GM18861 (cell line): ENCODE results near the gene ARHGEF26.
A peak's percentile ranks its signal among the peaks of the same experiment; 100 is the strongest.

Source experiments
- ATAC-seq: cut with Tn5 transposase; IDR thresholded peaks from one replicate; pipeline ENCODE4 v1.9.1; 2021; ENCODE audit not compliant: unreplicated experiment

ARHGEF26 gene

DNA sequence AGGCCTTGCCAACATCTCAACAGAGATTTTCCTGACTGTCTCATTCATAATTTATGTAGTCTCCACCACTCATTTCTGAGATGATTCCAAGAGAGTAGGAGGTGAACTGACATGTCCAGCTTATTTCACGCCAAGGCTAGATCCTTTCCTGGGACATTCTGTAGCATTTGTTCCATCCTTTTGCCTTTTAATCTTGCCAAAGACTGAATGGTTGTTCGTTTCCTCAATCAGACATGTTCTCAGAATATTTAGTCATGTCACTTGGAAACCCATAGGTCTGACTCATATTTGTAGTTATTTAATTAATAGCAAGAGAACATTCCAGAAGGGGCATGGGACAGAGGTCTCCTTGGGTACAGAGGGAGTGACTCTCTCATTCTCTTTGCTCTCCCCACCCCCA lies 122.2 kb downstream of the ARHGEF26 start:
- ATAC-seq, result no peak

DNA sequence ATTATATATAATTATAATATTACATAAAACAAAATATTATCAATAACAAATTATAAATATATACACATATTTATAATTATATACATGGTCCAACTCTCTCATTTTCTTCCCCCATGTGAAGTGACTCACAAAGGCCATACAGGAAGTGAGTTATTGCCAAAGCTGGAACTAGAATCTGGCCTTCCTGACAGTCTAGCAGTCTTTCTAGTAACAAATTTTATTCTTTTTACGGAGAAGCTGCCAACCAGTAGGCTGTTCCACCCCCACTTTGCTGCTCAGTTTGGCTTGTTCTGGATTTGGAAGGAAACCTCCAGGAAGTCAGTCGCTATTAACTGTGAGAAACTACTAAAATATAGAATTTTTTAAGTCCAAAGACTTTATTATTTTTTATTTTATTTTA lies 123.5 kb downstream of the ARHGEF26 start:
- ATAC-seq, result no peak

DNA sequence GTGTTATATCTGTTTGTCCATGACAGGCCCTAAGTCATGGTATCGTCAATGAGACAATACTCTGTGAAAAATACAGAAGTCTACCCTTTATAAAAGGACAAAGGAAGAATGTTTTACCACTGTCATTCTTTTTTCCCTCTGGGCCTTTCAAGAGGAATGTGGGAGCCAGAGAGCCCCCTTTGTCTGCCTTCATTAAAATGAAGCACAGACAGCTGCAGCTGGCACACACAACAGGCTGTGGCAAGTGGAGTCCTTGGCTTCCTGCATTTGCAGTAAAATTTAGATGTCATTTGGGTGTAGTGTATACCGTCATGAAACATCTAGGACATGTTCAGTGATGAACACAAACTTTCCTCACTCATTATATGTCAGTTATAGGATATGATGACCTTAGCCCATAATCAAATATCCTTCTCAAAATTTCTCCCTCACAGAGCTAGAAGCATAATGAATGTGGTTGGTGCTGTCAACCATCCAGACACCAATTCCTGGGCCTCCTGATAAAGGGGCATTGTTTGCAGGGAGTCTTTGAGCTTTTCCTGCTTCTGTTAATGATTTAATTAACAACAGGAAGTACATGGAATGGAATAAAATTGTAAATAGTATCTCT lies 126.7 kb downstream of the ARHGEF26 start:
- ATAC-seq, result no peak

DNA sequence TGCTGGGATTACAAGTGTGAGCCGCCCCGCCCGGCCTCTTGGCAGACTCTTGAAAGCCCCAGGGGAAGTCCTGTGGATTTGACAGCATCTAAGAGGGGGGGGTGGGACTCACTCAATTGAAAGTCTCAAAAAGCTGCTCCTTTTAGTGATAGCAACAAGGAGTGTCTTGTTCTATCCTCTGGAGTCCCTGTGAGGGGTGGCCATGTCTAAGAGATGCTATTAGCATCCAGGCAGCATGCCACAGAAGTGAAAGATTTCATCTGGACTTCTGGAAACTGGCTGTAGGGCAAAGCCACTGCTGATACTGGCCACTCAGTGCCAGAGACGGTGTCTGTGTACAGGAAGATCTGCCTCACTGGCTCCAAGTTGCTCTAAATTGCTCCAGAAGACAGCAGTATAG lies 129.1 kb downstream of the ARHGEF26 start:
- ATAC-seq, result no peak

DNA sequence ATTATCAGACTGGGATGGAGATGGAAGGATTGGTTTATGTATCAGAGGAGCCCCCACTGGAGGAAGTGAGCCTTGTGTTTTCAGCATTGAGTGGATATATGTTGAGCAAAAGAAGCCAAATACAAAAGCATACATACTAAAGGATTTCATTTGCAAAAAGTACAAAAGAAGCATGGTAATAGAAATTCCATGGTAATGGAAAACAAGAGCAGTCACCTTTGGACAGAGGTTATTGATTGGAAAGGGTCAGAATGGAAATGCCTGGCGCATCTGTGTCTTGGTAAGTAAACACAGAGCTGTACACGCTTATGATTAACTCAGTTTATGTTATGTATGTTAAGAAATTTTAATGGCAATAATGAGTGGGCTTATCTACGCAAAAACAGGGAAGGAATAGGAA lies 130.4 kb downstream of the ARHGEF26 start:
- no peak for ATAC-seq

DNA sequence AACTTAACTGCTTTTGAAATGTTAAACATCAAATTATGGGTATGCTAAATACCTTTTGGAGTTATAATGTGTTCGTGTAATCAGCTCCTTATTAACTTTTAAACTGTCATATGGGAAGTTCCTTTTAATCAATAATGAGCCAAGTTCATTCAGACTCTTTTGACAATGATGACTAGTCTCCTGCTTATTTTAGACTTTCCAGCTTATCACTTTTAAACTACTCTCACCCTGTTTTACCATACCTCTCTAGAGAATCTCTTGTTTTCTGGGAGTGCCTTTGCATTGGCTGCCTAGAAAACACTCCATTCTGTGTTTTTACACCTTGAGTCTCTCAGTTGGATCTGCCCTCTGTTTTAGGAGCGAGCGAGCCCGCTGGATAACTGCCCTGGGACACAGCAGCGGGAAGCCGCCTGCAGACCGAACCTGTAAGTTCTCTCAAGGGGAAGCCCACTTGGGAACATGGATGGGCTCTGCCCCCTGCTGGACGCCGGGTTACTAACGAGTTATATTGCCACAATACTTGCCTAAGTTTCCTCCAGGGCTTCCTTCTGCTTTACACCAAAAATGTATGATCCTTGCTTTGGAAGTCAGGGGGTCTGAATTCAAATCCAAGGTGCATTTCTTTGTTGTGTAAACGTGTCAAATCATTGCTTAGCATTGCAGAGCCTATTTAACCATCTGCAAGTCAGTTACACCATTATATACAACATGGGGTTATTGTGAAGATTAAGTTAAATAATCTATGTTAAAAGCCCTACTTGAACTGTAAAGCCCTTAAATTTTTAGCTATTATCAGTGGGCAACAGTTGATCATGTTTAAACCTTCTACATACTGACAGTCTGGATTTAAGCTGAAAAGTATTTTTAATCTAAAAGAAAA lies 131.8 kb downstream of the ARHGEF26 start:
- peak; percentile 97 for ATAC-seq

DNA sequence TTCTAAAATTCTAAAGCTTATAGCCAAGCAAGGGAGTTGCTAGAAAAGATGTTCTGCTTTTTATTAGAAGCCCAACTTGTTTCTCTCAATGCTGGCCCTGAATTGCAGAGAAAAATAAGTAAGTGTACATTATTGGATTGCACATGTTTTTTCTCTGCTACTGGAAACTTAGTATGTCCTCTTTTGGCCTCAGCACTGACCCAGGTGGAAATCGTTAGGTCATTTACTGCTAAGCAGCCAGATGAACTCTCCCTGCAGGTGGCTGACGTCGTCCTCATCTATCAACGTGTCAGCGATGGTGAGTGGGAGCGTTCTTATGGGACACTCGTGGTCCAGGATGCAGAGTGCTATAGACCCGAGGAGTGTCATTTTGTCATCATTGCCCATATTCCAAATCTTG lies 133.3 kb downstream of the ARHGEF26 start:
- ATAC-seq, result no peak

DNA sequence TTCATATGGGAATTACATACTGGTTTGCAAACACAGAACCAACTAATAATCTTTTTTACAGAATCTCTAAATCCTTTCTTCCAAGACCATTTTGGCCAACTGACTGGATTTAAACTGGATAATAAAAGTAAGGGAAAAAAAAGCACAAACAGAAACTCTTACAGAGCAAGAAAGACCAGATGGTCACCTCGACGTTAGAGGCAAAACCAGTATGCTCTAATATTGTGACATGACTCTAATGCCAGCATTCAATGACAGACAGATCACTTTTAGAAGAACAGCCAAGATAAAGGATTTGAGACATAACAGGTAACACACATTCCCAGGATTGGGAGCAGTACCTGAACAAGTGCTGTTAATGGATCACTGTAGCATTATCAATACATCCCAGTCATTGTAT lies 152.2 kb downstream of the ARHGEF26 start:
- no peak for ATAC-seq

DNA sequence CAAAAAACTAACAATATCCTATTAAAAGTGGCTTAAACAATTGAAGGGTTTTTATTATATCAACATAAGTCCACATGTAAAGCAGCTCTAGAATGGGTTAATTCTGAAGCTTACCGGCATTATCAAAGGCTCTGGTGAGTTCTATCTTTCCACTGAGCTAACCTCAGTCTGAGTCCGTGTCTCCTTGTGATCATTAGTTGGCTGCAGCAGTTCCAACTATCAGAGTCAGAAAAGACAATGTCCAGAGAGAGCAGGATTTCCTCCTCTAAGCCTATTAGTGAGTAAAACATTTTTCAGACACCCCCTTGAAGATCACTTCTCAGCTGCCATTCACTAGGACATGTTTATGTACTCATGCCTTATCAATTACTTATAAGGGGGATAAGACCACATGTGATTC lies 153.2 kb downstream of the ARHGEF26 start:
- no peak for ATAC-seq

DNA sequence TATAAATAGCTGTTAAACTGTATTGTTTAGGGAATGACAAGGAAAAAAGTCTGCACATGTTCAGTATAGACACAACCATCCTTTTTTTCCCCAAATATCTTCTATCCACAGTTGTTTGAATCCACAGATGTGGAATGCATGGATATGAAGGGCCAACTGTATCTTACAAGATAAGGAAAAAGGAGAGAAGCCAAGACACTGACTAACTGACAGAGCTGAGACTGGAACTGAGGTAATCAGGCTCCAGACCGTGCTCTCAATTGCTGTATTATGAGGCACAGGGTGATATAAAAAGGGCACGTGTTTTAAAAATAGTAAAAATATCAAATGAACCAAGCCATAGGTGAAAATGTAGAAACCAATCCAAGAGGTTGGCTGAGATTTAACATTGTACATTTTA lies 154.1 kb downstream of the ARHGEF26 start:
- ATAC-seq, result no peak

DNA sequence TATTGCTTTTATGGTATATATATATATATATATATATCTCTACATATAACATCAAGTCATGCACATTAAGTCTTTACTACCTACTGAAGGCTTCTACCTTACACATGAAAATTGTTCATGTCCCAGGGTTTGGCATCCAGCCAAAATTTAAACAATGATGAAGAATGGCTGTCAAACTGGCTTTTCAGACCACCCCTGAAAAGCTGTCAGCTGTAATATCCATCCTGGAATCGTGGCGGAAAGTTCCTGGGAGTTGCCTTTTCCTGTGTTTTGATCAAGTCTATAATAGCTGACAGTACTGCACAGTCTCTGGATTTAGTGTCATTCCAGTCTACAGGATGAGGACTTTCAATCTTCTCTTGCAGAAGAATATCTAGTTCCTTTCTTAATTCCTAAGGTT lies 154.8 kb downstream of the ARHGEF26 start:
- no peak for ATAC-seq

DNA sequence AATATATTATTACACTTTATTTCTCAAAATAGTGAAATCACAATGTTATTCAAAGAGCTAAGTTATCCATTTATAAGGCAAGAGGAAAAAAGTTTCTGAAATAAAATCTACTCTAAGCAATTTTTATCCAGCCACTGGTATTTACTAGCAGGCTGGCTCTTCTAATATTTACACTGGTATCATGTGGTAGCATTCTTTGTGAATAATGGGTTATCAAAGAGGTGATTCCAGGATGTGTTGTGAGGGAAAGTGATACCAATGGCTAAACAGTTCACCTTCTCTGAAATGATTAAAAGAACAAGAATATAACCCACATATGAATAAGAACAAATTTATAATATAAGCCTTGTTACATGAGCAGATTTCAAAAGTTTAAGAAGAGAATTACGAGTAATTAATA lies 159.0 kb downstream of the ARHGEF26 start:
- no peak for ATAC-seq

DNA sequence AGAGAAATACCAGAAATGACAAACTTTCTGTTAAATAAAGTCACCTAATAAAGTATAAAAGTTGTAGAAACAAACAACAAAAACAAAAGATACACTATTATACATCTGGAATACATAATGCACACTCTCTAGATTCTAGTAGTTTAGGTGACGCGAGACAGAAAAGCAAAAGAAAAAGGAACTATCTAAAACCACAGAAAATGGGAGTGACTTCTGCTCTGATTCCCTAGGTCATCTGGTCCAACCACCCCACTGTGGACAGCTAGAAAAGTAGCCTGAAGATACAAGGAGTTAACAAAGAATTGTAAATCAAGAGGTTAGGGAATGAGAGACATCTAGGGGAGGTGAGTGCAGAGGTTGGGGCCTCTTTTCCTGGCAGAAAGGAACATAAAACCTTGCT lies 164.0 kb downstream of the ARHGEF26 start:
- ATAC-seq, result no peak

DNA sequence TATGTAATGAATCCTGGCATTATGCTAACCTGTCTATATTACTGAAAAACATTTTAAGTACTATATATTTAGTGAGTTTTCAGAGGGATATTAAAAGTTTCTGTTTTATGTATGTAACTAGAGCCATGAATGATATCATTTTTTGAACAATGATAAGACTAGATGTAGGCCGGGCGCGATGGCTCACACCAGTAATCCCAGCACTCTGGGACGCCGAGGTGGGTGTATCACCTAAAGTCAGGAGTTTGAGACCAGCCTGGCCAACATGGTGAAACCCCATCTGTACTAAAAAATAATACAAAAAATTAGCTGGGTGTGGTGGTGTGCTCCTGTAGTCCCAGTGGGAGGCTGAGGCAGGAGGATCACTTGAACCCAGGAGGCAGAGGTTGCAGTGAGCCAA lies 169.0 kb downstream of the ARHGEF26 start:
- no peak for ATAC-seq

DNA sequence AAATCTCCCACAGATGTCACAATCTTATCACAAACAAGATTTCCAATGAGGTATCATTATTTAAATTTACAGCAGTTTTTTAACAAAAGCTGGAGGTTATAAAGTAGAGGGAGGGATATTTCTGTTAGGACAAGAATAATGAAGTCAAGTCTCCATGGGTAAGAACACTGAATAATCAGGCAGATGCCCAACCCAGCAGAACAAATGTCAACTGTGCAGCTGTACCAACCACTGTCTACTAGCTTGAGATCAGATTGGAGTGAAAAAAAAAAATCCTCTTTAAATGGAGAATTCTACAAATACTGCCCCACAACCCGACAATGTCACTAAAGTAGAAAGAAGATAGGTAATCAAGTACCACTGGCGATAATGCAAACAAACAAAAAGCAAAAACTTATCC lies 172.8 kb downstream of the ARHGEF26 start:
- no peak for ATAC-seq

DNA sequence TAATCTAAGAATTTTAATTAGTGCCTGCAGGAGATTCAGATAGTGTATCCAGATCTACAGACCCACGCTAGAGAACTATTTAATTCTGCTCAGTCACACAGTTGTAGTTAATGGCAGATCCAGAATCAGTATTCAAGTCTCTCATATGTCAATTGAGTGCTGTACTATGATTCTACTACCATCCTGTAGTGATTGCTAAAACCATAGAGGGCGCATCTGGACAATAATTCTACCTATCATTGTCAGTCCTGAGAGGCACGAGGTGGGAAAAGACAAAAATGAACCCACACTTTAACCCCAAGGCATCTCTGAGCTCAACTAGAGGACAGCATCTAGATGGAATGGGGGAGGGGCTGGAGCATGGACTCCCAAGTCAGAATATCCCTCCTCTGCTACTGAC lies 180.4 kb downstream of the ARHGEF26 start:
- no peak for ATAC-seq

DNA sequence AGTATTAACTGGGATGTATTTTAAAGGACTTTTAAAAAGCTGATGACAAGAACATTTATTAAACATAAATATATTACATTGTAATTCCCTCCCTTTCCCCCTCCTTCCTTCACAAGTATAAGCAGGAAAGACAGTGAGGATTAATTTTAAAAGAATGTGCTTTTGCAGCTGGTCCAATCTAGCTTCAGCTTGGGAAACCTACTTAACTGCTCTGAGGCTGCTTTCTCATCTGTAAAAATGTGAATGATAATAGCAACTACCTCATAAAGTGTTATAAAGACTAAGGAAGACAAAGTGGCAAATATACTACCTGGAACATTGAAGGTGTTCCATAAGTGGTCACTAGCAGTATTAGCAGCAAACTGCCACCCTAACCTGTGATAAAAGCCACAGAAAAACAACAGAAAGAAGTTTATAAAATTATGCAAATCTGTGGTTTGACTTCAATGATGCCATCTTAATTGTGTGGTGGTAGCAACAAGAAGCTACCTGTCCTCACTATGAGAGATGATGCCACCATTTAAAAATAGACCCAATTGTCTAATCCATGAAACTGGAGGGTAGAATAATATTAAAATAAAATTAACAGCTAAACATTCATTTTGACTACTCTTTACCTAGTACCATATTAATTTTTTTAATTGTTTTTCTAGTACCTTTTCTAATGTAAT lies 183.1 kb downstream of the ARHGEF26 start:
- no peak for ATAC-seq

DNA sequence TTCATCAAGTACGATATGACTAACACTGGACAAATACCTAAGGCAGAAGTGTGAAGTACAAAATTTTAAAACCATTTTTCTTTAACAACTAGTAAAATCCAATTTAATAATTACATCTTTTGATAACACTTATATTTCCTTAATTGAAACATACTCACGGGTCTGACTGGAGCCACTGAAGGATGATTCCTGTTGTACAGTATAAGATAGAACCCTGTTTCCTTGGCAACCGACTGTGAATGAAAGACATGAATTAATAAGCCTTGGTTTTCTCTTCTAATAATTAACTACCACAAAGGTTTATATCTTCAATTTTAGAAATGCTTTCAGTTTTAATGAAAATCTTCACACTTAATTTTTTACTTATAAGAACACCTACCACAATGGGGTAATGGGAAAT lies 183.7 kb downstream of the ARHGEF26 start:
- peak; percentile 52 for ATAC-seq

DNA sequence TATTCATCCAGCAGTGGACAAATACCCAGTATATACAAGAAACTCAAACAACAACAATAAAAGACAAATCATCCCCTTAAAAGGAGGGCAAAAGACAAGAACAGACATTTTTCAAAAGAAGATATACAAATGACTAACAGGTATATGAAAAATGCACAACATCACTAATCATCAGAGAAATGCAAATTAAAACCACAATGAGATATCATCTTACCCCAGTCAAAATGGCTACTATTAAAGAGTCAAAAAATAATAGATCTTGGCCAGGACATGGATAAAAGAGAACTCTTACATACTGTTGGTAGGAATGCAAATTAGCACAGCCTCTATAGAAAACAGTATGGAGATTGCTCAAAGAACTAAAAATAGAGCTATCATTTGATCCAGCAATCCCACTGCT lies 186.2 kb downstream of the ARHGEF26 start:
- no peak for ATAC-seq
